Uterus (tissue), 2 donors: Measurements from ENCODE around the gene ST3GAL5.

Experiments used
- POLR2A ChIP-seq, 2 donors: fragments of 450-650 bp; IDR thresholded peaks; one replicate each; pipeline ENCODE4 v1.6.1; 2016; ENCODE audit warnings: antibody characterized with exemption in 2 of 2, mild to moderate bottlenecking in 1 of 2, moderate library complexity in 1 of 2
- TF ChIP-seq, protein P1 (sequence below), 4 experiments: fragments of 200-600 bp in 2 of 4; fragments of 450-650 bp in 2 of 4; sonication (generic) in 2 of 4; IDR thresholded peaks; one replicate each; pipeline ENCODE4 v1.5.1; 2016 to 2019; ENCODE audit warnings: antibody characterized with exemption in 4 of 4, mild to moderate bottlenecking in 2 of 4, moderate library complexity in 1 of 4

DNA sequence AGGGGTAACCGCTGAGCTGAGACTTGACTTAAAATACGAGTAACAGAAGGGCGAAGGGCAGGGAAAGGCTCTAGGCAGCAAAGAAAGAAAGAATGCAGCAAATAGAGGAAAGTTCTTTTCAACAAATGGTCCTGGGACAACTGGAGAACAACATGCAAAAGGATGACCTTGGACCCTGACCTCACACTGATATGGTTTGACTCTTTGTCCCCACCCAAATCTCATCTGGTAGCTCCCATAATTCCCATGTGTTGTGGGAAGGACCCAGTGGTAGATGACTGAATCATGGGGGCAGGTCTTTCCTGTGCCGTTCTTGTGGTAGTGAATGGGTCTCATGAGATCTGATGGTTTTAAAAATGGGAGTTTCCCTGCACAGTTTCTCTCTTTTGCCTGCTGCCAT lies 33.9 kb downstream of the ST3GAL5 start:
- TF ChIP-seq, protein P1, sequence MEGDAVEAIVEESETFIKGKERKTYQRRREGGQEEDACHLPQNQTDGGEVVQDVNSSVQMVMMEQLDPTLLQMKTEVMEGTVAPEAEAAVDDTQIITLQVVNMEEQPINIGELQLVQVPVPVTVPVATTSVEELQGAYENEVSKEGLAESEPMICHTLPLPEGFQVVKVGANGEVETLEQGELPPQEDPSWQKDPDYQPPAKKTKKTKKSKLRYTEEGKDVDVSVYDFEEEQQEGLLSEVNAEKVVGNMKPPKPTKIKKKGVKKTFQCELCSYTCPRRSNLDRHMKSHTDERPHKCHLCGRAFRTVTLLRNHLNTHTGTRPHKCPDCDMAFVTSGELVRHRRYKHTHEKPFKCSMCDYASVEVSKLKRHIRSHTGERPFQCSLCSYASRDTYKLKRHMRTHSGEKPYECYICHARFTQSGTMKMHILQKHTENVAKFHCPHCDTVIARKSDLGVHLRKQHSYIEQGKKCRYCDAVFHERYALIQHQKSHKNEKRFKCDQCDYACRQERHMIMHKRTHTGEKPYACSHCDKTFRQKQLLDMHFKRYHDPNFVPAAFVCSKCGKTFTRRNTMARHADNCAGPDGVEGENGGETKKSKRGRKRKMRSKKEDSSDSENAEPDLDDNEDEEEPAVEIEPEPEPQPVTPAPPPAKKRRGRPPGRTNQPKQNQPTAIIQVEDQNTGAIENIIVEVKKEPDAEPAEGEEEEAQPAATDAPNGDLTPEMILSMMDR (IDR thresholded peaks at IDR 0.05): no peak
- no peak for TF ChIP-seq POLR2A (IDR thresholded peaks at IDR 0.05)
